Sigmoid colon (tissue), 7 donors: Measurements from ENCODE around the gene SRGN. TPM values are rescaled to one million over a fixed set of nuclear protein-coding genes. Genes with fewer than 3 reads are reported as not detected.
A peak's percentile ranks its signal among the peaks of the same experiment; 100 is the strongest.

ENCODE experiments used
- DNase-seq: peaks from one replicate; pipeline ENCODE4 v3.0.0-alpha.2; 2019
- H3K27ac ChIP-seq, 4 donors: fragments of 200-600 bp; sonication (generic); one replicate each; pipeline ENCODE4 v1.5.1; 2016 to 2019; ENCODE audit warnings: mild to moderate bottlenecking in 1 of 4
- H3K27me3 ChIP-seq, 3 donors: fragments of 200-600 bp; sonication (generic); one replicate each; pipeline ENCODE4 v1.5.1; 2019; ENCODE audit warnings: mild to moderate bottlenecking in 1 of 3
- H3K36me3 ChIP-seq, 4 donors: fragments of 200-600 bp; sonication (generic); one replicate each; pipeline ENCODE4 v1.5.1; 2016 to 2019
- H3K4me1 ChIP-seq, 4 donors: fragments of 200-600 bp; sonication (generic); one replicate each; pipeline ENCODE4 v1.5.1; 2017 to 2019
- H3K4me3 ChIP-seq, 4 donors: fragments of 200-600 bp; sonication (generic); one replicate each; pipeline ENCODE4 v1.5.1; 2017 to 2019; ENCODE audit warnings: mild to moderate bottlenecking in 2 of 4, moderate library complexity in 1 of 4
- H3K9me3 ChIP-seq, 4 donors: fragments of 200-600 bp in 3 of 4; sonication (generic) in 3 of 4; one replicate each; pipeline versions ENCODE4 v1.5.1 to v1.6.1; 2013 to 2019
- CTCF ChIP-seq, 4 experiments: fragments of 450-650 bp in 3 of 4; fragments of 200-600 bp in 1 of 4; IDR thresholded peaks; one replicate each; pipeline ENCODE4 v1.5.1; 2016 to 2019; ENCODE audit warnings: antibody characterized with exemption in 4 of 4, mild to moderate bottlenecking in 3 of 4, moderate library complexity in 2 of 4
- EP300 ChIP-seq, 4 donors: sonication (generic); formaldehyde crosslinking; IDR thresholded peaks; one replicate each; pipeline ENCODE4 v1.6.1; 2017; ENCODE audit warnings: antibody characterized with exemption in 4 of 4
- POLR2A ChIP-seq, 2 donors: fragments of 450-650 bp; IDR thresholded peaks; one replicate each; pipeline ENCODE4 v1.6.1; 2016; ENCODE audit warnings: antibody characterized with exemption in 2 of 2, mild to moderate bottlenecking in 2 of 2, moderate library complexity in 2 of 2
- POLR2AphosphoS5 ChIP-seq, 4 donors: sonication (generic); formaldehyde crosslinking; IDR thresholded peaks; one replicate each; pipeline ENCODE4 v1.6.1; 2017; ENCODE audit warnings: antibody characterized with exemption in 4 of 4
- WGBS, 2 donors: extraction: QIAGEN DNeasy Blood & Tissue Kit; methylation state at CpG; one replicate each; pipeline ENCODE4 v1.1.7; 2013; 5-methylcytosine and 5-hydroxymethylcytosine counted together
- intact Hi-C: fragments of 100-400 bp; cut with DNase I; formaldehyde crosslinking; loops from one replicate; pipeline ENCODE4 v1.15.1; 2023
- polyA plus RNA-seq, 3 donors: library from polyadenylated mRNA; stranded (reverse); fragments of 200-250 nt; gene quantifications; one replicate each; pipeline ENCODE4 v1.2.3, GENCODE V29; 2013
- total RNA-seq, 4 donors: library from RNA; depleted of rRNA; stranded (reverse); fragments of >200 nt; gene quantifications; one replicate each; pipeline ENCODE4 v1.1.0, GENCODE V29; 2016
- donor health status: healthy with polysubstance abuse.
- donor health status: Bipolar disorder and iron deficiency.
- donor health status: healthy.

Gene SRGN
- total and polyA plus RNA-seq, 7 donors: 28.2 to 140 (median 83.5) TPM

GRCh38 chr10:69055241-69055640 is 32.7 kb upstream of the SRGN start:
- Histone ChIP-seq H3K27ac (peak overlapping the region in 1 of 4 donors; percentile 25), H3K36me3 (no peaks in the 10 kb centered on the region), H3K4me3 (no peak overlapping the region), H3K9me3 (no peaks in the 10 kb centered on the region), H3K27me3 (no peaks in the 10 kb centered on the region), H3K4me1 (no peaks in the 10 kb centered on the region)
- intact Hi-C loops: no loop called here
- 78 to 83% methylated on average over 2 of the region's 2 CpGs for WGBS, 2 donors
- no peak for DNase-seq
- no peak for TF ChIP-seq CTCF (IDR thresholded peaks at IDR 0.05)
- no peak for TF ChIP-seq POLR2A (IDR thresholded peaks at IDR 0.05)
- no peak for TF ChIP-seq EP300 (IDR thresholded peaks at IDR 0.05)
- TF ChIP-seq POLR2AphosphoS5 (IDR thresholded peaks at IDR 0.05): no peak

- intact Hi-C loops: no loop called here
- Histone ChIP-seq H3K4me3 (no peak overlapping the region), H3K27ac (peak overlapping the region in 3 of 4 donors; percentile 17 to 60 (median 49)), H3K36me3 (no peaks in the 10 kb centered on the region), H3K4me1 (no peaks in the 10 kb centered on the region), H3K27me3 (no peaks in the 10 kb centered on the region), H3K9me3 (no peaks in the 10 kb centered on the region)
- DNase-seq: no peak
- peak in 1 of 4 donors; percentile 44 for TF ChIP-seq POLR2AphosphoS5 (IDR thresholded peaks at IDR 0.05)
- TF ChIP-seq EP300 (IDR thresholded peaks at IDR 0.05): no peak
- WGBS, 2 donors: 59 to 63% methylated on average over 7 of the region's 7 CpGs
Measured at GRCh38 chr10:69056129-69056528, 31.8 kb upstream of the SRGN start.

GRCh38 chr10:69056536-69057260 is 31.2 kb upstream of the SRGN start:
- Histone ChIP-seq H3K36me3 (no peaks in the 10 kb centered on the region), H3K4me3 (no peak overlapping the region), H3K27me3 (no peaks in the 10 kb centered on the region), H3K4me1 (peaks cover 0 to 1% (median under 1%) of the 10 kb centered on the region in 4 donors), H3K9me3 (no peaks in the 10 kb centered on the region), H3K27ac (peak overlapping the region in 3 of 4 donors; percentile 17 to 60 (median 60))
- WGBS, 2 donors: 79 to 83% methylated on average over 14 of the region's 14 CpGs
- no peak for DNase-seq
- TF ChIP-seq POLR2AphosphoS5 (IDR thresholded peaks at IDR 0.05): no peak
- no peak for TF ChIP-seq EP300 (IDR thresholded peaks at IDR 0.05)
- no peak for TF ChIP-seq POLR2A (IDR thresholded peaks at IDR 0.05)
- TF ChIP-seq CTCF (IDR thresholded peaks at IDR 0.05): no peak
- intact Hi-C loops: no loop called here

GRCh38 chr10:69057261-69057950 is 30.5 kb upstream of the SRGN start:
- H3K9me3 ChIP-seq: no peaks in the 10 kb centered on the region
- TF ChIP-seq EP300 (IDR thresholded peaks at IDR 0.05) (no peak), POLR2AphosphoS5 (IDR thresholded peaks at IDR 0.05) (peak in 2 of 4 donors; percentile 37 to 55)
- no peak overlapping the region for H3K4me3 ChIP-seq
- 44 to 78% methylated on average over 14 of the region's 14 CpGs for WGBS, 2 donors
- no peak for DNase-seq
- peaks cover 0 to 7% (median 4%) of the 10 kb centered on the region in 4 donors for H3K4me1 ChIP-seq
- H3K36me3 ChIP-seq: no peaks in the 10 kb centered on the region
- no peaks in the 10 kb centered on the region for H3K27me3 ChIP-seq
- H3K27ac ChIP-seq: peak overlapping the region; percentile 17 to 60 (median 54)
- intact Hi-C loops: no loop called here

GRCh38 chr10:69057951-69058297 is 30.0 kb upstream of the SRGN start:
- no peaks in the 10 kb centered on the region for H3K36me3 ChIP-seq

More at GRCh38 chr10:69057951-69058297, 30.0 kb upstream of the SRGN start:
- TF ChIP-seq EP300 (IDR thresholded peaks at IDR 0.05) (no peak), CTCF (IDR thresholded peaks at IDR 0.05) (no peak), POLR2A (IDR thresholded peaks at IDR 0.05) (no peak), POLR2AphosphoS5 (IDR thresholded peaks at IDR 0.05) (no peak)
- intact Hi-C loops: no loop called here
- Histone ChIP-seq H3K4me1 (peaks cover 0 to 8% (median 4%) of the 10 kb centered on the region in 4 donors), H3K4me3 (no peak overlapping the region), H3K27me3 (no peaks in the 10 kb centered on the region), H3K9me3 (no peaks in the 10 kb centered on the region), H3K27ac (peak overlapping the region; percentile 17 to 60 (median 54))
- WGBS, 2 donors: 0% methylated on average over 1 of the region's 1 CpG
- DNase-seq: no peak
